Measurements from ENCODE around the gene PARVB.

DNA sequence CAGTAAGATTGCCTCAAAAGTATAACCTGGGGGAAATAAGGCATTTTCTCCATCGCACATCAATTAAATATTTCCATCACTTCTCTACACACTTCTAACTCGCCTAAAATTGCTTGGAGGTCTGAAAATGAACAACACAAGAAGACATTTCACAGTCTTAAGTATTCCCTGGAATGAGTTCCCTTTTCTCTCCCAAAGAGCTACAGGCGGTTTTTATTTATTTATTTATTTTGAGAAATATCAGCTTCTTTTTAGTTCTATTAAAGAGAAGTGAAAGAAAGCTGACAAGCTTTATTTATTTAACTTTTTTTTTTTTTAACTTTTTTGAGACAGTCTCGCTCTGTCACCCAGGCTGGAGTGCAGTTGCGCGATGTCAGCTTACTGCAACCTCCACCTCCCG is 11.5 kb upstream of the PARVB start:
- TF ChIP-seq, protein P1, sequence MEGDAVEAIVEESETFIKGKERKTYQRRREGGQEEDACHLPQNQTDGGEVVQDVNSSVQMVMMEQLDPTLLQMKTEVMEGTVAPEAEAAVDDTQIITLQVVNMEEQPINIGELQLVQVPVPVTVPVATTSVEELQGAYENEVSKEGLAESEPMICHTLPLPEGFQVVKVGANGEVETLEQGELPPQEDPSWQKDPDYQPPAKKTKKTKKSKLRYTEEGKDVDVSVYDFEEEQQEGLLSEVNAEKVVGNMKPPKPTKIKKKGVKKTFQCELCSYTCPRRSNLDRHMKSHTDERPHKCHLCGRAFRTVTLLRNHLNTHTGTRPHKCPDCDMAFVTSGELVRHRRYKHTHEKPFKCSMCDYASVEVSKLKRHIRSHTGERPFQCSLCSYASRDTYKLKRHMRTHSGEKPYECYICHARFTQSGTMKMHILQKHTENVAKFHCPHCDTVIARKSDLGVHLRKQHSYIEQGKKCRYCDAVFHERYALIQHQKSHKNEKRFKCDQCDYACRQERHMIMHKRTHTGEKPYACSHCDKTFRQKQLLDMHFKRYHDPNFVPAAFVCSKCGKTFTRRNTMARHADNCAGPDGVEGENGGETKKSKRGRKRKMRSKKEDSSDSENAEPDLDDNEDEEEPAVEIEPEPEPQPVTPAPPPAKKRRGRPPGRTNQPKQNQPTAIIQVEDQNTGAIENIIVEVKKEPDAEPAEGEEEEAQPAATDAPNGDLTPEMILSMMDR (IDR thresholded peaks at IDR 0.05) = no peak
- TF ChIP-seq POLR2A (IDR thresholded peaks at IDR 0.05) (no peak), EP300 (IDR thresholded peaks at IDR 0.05) (no peak)
